Activated T-cell treated with anti-CD3 and anti-CD28 coated beads for 4 hours (primary cell): ENCODE measurements around the gene EXD2.
"Not testable (repeated sequence)": the region's sequence is repeated elsewhere in the genome, so short reads cannot be mapped to it uniquely, and the experiment has no call there.

Source experiments
- DNase-seq: peaks from one replicate; pipeline ENCODE4 v3.0.0-alpha.2; 2020

Gene EXD2

DNA sequence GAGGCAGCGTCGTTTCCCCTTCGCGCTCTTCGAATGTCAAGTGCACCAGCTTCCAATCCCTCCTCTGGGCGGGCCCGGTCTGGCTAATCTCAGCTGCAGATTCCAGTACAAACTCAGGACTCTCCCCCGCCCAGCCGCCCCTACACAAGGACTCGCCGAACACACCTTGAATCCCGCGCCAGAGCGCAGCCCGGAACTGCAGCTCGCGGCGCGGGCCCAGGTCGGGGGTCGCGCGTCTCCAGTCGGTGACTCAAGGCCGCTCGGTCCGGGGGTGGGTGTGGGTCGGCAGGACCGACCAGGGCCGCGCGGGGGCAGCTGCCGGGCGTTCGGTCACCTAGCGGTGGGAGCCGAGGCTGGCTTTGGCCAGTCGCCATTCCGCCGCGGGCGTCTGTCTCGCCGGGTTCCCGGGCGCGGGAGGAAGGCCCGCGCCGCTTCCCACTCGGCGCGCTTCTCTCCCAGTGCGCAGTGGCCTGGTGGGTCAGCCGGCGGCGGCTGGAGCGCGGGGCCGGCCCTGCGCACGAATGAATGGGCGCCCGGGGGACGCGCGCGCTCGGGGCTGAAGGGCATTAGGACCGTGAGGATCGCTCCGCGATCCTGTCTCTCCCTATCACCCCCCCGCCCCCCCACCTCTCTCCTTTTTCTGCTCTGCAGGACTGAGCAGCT, 68.4 kb downstream of the EXD2 start, which contains the start of gene GALNT16:
GALNT16 (plus strand) TSS at position 632 of the 663 bp plus-strand sequence. CDS start 133 bp downstream, outside the sequence.
- DNase-seq: no peak

DNA sequence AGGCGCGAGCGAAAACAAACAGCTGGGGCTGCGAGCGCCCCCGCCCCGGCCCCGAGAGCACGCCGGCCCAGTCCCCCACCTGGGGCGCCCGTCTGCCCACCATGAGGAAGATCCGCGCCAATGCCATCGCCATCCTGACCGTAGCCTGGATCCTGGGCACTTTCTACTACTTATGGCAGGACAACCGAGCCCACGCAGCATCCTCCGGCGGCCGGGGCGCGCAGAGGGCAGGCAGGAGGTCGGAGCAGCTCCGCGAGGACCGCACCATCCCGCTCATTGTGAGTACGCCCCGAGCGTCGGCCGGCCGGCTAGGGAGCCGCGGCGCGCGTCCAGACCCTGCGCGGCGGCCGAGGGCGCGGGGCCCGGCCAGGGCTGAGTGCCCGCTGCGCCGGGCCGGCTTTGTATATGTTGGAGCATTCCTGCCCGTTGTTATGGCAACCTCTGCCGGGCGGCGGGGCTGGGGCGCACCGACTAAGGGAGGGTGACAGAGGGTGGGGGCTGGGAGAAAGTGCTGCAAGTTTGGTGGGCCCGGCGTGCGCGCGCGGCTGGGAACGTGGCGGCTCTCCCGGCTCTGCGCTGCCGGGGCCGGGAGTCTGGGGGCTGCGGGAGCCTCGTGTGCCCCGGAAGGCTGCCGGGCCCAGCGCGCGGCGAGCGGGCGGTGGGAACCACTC, 69.0 kb downstream of the EXD2 start:
- no peak for DNase-seq

DNA sequence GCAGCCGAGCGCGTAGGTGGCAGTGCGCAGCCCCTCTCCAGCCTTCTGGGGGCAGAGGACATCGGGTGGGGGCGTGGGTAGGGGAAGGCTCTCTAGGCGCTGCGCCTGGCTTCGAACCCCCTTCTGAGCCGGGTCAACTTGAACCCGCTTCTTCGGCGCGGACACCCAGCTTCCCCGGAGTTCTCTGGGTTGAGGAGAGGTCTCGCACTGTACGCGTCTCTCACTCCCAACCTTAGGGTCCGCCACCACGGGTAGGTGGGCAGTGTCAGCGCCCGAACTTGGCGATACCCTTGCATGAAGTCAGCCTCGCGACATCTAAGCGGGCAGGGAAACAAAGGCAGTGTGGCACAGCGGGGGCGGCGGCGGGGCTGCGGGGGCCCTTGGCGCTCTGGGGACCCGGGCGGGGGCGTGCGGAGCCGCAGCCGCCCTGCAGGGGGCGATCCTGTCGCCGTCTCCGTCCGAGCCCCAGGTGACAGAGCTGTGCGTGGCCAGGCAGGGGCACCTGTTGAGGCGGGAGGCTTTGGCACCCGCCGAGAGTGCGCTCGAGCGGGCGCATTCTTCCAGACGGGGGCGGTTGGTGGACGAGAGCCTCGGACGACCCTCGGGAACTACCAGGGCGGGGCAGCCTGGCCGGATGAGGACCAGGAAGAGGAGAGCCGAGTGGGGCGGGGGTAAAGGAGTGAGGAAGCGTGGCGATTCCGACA, 69.7 kb downstream of the EXD2 start:
- no peak for DNase-seq

DNA sequence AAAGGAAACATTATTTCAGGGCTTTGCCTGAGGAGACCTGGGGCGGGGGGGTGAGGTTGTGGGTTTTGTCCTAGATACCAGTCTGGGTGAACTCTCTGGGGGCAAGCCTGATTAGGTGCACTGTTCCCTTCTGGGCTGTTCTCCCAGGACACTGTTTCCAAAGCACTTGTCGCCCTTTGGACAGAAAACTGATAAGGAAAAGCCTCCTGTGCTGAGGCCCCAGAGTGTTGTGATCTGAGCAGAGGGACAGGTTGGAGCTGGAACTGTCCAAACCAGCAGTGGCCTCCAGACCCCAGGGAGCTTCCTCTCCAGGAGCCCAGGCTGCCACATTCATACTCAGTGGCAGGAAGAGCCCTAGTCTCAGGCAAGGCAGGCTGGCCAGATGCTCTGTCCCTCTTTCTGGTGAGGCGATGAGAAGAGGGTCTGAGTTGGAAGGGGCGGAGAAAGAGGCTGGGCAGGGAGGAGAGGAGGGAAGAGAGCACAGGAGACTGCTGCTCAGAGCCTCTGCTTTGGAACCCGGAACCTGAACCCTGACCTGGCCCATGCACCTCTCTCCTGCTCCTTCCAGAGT, 70.5 kb downstream of the EXD2 start:
- DNase-seq: no peak

DNA sequence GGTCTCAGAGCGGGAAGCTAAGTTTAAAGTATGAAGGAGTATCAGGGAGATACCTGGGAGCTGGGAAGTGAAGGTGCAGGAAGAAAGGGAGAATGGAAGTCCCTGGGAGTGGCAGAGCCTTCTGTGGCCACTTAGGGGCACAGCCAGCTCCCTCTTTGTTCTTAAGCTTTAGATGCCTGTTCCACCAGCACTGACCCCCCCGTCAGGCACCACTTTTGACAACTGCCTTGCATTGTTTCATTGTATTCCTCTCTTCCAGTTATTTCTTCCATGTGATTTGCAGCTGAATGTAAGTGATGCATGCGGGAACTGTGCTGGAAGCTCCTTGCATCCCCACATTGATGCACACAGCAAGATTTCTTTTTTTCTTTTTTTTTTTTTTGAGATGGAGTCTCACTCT, 71.2 kb downstream of the EXD2 start:
- DNase-seq: no peak

DNA sequence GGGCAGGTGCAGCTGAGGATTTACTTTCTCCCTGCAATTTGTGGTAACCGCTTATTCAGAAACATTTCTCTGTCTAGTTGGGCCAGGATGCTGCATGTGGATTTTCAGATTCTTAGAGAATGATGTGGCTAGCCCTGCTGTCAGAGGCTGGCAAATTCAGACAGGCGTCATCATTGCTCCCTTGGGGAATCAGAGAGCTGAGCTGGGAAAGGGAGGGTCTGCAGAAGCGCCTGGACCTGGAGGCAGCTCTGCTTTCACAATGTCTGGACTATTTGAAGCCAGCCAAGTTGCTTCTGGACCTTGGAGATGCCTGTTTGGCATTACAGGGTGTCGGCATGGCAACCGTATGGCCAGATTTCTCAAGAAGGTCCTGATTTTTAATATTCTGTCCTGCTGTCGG, 72.1 kb downstream of the EXD2 start:
- no peak for DNase-seq

DNA sequence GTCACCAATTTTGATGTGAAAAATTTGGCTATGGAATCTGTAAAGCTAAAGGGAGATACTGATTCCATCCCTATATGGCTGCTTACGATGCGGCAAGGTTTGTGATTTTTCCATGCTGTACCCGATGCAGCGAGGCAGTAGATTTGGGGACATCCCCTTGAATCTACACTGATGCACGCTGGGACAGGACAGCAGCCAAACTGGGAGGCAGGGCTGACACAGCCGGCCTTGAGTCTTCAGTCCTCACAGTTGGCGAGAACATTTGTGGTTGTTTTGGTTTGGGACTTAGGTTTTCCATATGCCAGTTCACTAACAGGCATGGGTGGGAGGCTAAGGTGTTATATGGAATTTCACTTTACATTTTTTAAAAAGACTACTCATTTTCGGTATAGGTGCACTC, 72.5 kb downstream of the EXD2 start:
- no peak for DNase-seq

DNA sequence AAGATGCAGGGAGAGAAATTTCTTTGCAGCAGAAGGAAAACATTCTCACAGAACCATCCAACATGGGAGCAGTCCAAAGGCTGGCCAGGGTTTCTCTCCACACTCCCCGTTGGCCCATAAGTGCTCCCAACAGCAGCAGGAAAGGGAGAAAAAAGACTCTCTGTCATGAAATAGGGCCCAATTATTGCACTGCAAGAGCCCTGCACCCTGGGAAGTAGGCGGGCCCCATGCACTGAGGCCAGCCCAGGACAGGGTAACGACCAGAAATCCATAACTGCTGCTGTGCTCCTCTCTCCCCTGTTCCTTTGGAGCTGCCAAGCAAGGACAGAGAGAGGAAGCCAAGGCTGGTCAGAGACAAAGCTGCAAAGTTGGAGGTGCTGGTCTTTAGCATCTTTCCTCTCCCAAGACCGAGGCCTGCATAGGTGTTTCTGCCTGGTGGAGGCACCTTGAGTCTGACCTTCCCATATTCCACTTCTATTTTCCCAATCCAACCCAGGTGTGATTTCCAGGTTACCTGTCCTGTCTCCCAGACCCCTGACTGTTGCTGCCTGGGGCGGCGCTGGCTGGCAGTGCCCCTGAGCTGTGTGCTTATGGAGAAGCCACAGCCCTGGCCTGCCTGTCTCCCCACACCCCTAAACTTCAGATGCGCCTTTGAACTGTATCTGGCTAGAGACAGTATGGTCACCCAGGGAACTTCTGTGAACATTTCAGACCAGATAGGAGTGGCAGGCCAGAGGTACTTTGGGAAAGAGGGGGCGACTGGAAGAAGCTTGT, 75.5 kb downstream of the EXD2 start:
- no peak for DNase-seq

DNA sequence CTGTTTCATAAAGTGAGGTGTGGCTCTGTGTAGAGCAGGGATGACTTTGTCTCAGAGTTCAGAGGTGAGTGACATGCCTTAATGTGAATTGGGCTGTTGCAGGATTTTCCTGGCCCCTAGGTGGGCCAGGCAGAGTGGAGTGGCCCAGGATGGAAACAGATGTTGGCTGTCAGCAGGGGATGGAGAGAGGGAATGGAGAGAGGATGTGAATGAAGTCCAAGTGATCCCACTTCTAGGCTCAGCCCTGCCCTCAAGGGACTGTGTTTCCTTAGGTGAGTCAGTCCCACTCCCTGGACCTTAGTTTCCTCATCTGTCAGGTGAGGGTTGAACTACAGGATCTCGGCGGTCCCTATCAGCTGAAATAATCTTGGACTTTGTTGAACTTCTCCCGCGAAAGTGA, 76.2 kb downstream of the EXD2 start:
- no peak for DNase-seq

DNA sequence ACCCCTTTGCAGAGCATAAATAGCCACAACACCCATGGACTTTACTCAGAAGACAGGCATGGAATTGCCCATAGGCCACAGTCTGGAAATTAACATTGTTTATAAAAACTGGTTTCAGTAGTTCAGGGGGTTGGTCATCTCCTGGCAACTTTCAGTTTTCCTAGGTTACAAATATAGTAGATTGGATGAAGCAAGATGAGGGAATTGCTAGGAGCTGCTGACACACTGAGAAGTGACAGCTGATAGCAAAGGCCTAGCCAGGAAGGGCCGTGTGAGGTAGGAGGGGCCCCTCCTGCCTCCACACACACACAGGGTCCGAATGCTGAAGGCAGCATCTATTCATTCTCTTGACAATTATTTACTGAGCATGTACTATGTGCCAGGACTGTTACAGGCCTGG, 76.9 kb downstream of the EXD2 start:
- no peak for DNase-seq

DNA sequence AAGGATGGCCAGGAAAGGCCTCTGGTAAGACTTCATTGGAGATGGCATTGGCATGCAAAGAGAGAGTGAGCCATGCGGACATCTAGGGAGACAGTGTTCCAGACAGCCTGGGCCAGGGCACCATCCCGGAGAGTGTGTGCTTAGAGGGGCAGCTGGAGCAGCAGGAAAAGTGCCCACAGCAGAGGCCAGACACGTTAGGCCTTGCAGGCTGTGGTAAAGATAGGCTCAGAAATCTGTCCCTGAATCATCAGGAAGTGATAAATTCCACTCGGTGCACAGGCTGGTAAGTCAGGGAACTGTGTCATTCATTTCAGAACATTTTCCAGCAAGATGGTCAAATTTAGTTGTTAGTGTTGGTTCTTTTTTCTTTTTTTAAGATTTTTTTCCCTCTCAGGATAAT, 77.5 kb downstream of the EXD2 start:
- no peak for DNase-seq

DNA sequence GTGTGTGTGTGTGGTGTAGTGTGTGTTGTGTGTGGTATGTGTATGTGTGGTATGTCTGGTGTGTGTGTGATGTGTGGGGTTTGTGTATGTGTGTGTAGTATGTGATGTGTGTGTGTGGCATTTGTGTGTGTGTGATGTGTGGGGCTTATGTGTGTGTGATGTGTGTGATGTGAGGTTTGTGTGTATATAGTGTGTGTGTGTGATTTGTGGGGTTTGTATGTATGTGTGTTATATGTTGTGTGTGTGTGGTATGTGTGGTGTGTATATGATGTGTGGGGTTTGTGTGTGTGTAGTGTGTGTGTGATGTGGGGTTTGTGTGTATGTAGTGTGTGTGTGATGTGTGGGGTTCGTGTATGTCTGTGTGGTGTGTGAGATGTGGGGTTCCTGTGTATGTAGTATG, 78.1 kb downstream of the EXD2 start:
- DNase-seq: no peak

DNA sequence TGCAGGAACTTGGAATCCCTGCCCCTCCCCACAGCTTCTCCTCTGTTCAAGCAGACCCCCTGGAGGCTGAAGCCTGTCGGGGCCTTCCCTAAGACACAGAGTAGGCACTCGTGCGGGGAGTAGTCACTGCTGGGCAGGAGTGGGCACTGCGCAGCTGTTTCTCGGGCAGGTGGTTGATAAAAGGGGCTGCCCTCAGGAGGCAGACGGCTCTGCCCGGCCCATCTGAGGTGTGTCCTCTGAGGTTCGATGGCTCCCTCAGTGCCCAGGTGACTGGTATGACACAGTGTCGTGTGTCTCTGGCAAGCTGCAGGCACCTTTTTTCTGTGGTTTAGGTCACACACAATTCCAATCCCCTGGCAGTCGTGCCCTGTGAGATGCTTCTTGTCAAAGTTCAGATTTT, 78.8 kb downstream of the EXD2 start:
- no peak for DNase-seq

DNA sequence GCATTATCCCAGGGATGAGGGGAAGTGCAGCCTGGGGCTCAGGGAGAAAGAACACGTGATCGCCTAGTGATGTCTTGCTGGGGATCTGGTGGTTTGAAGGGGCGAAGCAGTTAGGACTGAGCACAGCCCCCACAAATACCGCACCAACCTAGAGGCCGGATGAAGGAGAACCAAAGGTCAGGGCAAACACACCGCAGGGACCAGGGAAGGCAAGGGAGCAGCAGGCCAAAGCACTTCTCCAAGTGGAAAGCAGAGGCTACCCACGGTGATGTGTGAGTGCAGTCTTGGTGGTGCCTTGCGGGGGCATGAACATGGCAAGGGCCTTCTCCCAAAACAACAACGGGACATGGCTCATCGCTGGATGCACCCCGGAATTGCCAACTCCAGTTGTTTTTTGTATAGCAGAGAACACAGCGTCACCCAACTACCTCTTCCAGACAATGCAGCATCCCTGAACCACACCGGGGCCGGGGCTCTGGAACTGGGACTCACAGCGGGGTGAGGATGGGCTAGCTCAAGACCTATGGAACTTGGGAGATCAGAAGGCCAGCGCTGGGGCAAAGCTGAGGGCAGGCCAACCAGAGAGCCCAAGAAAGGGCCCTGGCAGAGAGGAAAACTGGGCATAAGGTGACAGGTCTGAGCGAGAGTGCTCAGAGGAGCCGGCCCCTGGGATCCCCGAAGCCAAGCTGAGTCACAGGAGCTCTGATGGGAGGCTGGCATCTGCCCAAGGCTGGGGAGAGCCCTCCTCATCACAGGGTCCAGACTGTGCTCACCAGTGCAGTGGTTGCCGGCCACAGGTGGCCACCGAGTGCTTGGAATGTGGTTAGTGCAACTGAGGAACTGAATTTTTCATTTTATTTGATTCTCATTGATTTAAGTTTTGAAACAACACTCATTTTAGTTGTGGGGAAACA, 79.8 kb downstream of the EXD2 start:
- DNase-seq: no peak

DNA sequence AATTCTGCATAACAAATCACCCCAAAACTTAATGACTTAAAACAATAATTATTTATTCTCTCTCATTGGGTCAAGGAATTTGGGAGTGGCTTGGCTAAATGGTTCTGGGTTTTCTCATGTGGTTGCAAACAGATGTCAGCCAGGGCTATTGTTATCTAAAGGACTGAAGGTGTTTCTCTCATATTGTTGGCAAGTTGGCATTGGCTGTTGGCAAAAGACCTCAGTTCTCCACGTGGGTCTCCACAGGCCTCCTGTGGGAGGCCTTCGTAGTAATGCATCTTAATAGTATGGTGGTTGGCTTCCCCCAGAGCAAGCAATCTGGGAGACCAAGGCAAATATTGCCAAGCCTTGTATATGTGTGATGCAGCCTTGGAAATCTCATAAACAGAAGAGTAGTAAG, 83.0 kb downstream of the EXD2 start:
- DNase-seq: no peak

DNA sequence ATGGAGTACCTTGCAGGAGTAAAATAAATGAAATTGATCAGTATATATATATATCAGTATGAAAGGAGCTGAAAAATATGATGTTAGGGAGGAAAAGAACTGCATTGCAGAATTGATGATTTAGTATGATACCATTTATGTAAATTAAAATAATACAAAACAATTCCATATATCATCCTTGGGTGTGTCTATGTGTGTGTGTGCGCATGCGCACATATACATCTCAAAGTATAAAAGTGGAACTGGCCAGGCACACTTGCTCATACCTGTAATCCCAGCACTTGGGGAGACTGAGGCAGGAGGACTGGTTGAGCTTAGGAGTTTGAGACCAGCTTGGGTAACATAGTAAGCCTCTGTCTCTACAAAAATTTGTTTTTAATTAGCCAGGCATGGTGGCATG, 84.0 kb downstream of the EXD2 start:
- no peak for DNase-seq

DNA sequence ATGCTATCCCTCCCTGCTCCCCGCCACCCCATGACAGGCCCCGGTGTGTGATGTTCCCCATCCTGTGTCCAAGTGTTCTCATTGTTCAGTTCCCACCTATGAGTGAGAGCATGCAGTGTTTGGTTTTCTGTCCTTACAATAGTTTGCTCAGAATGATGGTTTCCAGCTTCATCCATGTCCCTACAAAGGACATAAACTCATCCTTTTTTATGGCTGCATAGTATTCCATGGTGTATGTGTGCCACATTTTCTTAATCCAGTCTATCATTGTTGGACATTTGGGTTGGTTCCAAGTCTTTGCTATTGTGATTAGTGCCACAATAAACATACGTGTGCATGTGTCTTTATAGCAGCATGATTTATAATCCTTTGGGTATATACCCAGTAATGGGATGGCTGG, 86.1 kb downstream of the EXD2 start:
- not testable (repeated sequence) for DNase-seq

DNA sequence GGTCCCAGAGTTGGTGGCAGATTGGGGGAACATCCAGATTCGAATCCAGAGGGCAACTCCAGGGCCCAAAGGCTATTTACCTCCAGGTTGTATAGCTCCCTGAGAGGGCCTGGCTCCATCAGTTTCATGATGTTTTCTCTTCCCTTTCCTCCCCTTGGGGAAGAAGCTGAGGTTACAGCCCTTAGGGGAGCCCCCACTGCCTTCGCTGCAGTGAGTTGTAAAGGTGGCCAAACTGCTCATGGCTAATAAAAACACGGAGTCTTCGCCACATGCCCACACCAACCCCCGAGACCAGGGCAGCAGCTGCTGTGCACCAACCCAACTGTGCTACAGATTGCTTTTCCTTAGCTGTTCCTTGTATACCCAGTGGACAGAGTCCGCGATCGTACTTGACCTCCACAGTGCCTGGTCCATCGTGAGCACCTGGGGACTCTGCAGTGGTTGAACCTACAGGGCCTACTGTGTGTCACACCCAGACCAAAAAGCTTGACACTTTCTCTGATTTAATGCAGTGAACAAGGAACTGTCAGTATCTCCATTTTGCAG, 89.5 kb downstream of the EXD2 start:
- no peak for DNase-seq

DNA sequence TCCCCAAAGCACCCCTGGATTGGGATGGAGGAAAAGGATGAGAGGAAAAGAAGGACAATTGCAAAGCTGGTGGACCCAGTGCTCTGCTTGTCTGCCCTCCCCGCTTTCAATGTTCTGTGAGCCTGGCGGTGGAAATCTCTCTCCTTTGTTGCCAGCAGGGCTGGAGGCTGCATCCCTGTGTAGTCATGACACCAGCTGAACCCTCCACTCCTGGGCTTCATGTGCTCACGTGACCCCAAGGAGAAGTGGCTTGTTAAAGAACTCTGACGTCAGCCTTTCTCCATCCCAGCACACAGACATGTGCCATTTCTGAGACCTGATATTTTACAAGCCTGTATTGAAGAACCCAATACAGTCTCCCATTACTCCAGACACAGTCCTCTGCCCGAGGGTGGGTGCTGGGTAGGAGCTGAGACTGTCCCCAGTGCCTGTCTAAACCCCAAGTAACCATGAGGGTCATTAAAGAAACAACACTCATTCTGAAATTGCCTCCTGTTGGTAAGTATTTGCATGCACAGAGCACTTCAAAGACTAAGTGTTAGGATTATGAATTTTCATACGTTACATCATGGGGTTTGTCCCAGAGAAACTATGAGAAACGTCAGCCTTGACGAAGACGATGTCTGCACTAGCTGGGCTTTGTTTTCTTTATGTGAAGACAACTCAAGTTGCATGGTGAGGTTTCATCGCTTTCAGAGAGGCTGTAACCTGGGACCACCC, 90.3 kb downstream of the EXD2 start:
- no peak for DNase-seq

DNA sequence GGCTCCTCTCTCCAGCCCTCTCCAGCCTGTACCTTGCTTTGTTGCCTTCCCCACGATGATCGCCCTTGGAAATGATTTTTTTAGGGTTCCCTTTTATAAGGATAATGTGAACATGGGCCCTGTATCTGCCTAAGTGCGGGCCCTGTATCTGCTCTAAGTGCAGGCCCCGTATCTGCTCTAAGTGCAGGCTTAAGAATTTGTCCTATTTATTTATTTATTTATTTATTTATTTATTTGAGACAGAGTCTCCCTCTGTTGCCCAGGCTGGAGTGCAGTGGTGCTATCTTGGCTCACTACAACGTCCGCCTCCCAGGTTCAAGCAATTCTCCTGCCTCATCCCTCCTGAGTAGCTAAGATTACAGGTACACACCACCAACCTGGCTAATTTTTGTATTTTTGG, 91.2 kb downstream of the EXD2 start:
- DNase-seq: no peak

DNA sequence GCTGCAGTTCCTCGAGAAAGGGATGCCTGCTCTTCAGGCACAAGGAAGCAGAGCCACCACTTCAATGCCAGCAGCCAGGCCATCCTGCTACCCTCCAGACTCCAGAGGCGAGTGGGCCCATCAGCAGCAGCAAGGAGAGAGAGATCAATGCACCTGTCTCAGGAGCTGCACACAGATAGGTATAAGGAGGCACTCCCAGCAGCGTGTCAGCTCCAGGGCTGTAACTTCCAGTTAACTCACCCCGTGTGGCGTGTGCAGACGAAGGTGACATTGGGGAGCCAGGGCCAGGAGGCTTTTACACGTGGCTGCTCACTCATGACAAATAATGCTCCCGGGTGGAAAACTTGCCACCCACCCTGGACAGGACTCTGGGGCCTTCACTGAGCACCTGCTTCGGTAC, 92.9 kb downstream of the EXD2 start:
- DNase-seq: no peak
